HUES64 (cell line): ENCODE data around the gene AKAP13.
"Not testable (repeated sequence)": the region's sequence is repeated elsewhere in the genome, so short reads cannot be mapped to it uniquely, and the experiment has no call there.

ENCODE experiments used
- H3K27ac ChIP-seq: 2 replicates; pipeline ENCODE4 v1.7.0; 2013; ENCODE audit warnings: low read depth, low read length, inconsistent platforms
- H3K27me3 ChIP-seq: 2 replicates; pipeline ENCODE4 v1.6.1; 2013; ENCODE audit warnings: mild to moderate bottlenecking, low read length; ENCODE audit not compliant: insufficient read depth
- H3K36me3 ChIP-seq: 2 replicates; pipeline ENCODE4 v1.6.1; 2013; ENCODE audit warnings: mild to moderate bottlenecking, low read length; ENCODE audit not compliant: insufficient read depth
- H3K4me1 ChIP-seq: 2 replicates; pipeline ENCODE4 v1.6.1; 2013; ENCODE audit warnings: mild to moderate bottlenecking, low read length, moderate library complexity; ENCODE audit not compliant: insufficient read depth
- H3K4me3 ChIP-seq: 2 replicates; pipeline ENCODE4 v1.5.1; 2013; ENCODE audit warnings: mild to moderate bottlenecking, low read length, moderate library complexity
- H3K9ac ChIP-seq: 2 replicates; pipeline ENCODE4 v1.6.1; 2013; ENCODE audit warnings: mild to moderate bottlenecking, low read depth, low read length
- H3K9me3 ChIP-seq: 2 replicates; pipeline ENCODE4 v1.6.1; 2013; ENCODE audit warnings: low read depth, low read length; ENCODE audit not compliant: insufficient read depth
- WGBS: fragments of 150-250, 120-280 bp; methylation state at CpG from one replicate; pipeline ENCODE4 v1.1.7; 2013; ENCODE audit warnings: missing lambda C conversion rate; 5-methylcytosine and 5-hydroxymethylcytosine counted together

Gene AKAP13

DNA sequence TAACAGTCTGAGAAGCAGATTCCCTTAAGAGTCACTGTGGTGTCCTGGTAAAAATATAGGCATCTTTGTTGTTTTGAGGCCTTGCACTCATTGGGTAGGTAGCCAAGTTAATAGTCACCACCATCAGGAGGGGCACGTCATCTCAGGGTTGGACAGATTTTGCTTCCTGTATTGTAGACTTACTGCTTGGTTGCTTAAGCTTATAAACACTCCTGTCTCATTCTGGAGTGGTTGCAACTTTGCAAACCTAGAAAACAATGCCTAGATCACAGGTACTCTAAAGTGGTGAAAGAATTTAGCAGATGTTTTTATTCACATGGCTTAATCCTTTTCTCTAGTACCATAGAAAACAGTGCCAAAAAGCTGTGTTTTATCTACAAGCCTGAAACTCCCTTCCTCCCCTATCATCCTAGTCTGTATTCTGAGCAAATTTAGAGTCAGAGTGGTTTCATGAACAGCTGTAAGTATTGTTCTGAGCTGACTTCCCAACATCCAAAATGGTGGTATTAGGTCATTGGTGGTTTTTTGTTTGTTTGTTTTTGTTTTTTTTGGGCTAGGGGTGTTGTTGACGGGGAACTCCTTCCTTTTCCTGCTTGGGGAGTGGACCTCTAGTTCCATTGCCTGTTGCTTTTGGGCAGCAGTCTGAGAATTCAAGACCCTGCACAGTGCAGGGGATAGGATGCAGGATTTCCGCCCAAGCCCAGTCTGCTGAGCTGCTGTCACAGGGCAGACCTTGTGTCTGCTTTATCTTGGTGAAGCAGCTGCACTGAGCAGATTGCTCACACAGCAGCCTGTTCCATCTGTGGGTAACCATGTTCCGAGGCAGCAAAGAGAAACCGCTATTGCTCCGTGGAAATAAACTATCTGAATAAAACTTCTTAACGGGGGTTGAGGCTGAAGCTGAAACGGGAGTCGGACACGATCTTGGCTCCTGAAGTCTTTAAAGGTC is 202.0 kb downstream of the AKAP13 start:
- H3K4me1 ChIP-seq = peaks cover 4% of the 10 kb centered on the region; the same call in 1 of the 2 replicates
- no peaks in the 10 kb centered on the region for H3K27me3 ChIP-seq
- H3K9me3 ChIP-seq = no peaks in the 10 kb centered on the region
- peaks cover 53% of the 10 kb centered on the region for H3K36me3 ChIP-seq
- no peak overlapping the region for H3K27ac ChIP-seq
- no peak overlapping the region for H3K9ac ChIP-seq
- no peak overlapping the region for H3K4me3 ChIP-seq
- WGBS = 95% methylated on average over 10 of the region's 10 CpGs

DNA sequence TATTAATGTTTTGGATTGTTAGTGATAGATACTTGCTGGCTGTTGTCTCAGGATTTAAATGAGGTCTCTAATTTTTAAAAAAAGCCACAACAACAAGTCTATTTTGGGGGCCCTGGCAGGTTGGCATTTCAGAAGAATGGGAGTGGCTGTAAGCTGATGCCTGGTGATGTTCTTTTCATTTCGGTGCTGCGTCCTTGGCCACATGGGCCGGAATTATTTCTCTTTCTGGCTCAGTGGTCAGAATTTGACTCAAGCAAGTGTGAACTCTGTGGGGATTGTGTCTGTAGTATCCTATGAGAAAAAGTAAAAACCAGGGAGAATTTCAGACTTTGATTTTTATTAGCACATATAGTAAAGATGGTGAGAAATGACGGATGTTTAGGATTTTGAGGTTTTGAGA is 203.0 kb downstream of the AKAP13 start:
- 94% methylated on average over 4 of the region's 4 CpGs for WGBS
- Histone ChIP-seq H3K9me3 (no peaks in the 10 kb centered on the region), H3K4me3 (no peak overlapping the region), H3K9ac (no peak overlapping the region), H3K27me3 (no peaks in the 10 kb centered on the region), H3K27ac (no peak overlapping the region), H3K4me1 (peaks cover 11% of the 10 kb centered on the region), H3K36me3 (peaks cover 49% of the 10 kb centered on the region)

DNA sequence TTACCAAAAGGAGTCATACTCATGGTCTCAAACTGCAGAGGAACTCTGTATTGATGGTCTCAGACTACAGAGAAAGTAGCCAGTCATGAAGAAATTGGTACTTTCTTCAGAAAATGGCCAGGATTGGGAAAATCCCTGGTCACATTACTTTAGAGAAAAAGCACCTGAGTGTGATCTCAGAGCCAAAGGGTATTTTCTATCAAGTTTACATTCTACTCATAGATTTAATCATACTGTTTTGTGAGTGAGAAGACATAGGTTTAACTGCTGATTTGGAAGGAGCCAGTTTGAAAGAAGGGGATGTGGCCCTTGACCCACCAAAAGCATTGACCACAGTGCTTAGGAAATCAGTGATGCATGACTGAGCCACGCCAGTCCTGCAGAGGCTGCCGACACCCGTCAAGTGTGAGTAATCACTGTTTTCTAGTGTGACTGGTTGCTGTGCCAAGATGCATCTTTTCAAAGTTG is 203.6 kb downstream of the AKAP13 start:
- peaks cover 46% of the 10 kb centered on the region for H3K36me3 ChIP-seq
- no peak overlapping the region for H3K27ac ChIP-seq
- no peaks in the 10 kb centered on the region for H3K27me3 ChIP-seq
- no peaks in the 10 kb centered on the region for H3K9me3 ChIP-seq
- H3K9ac ChIP-seq = no peak overlapping the region
- WGBS = 78% methylated on average over 3 of the region's 3 CpGs
- no peak overlapping the region for H3K4me3 ChIP-seq
- peaks cover 16% of the 10 kb centered on the region for H3K4me1 ChIP-seq

DNA sequence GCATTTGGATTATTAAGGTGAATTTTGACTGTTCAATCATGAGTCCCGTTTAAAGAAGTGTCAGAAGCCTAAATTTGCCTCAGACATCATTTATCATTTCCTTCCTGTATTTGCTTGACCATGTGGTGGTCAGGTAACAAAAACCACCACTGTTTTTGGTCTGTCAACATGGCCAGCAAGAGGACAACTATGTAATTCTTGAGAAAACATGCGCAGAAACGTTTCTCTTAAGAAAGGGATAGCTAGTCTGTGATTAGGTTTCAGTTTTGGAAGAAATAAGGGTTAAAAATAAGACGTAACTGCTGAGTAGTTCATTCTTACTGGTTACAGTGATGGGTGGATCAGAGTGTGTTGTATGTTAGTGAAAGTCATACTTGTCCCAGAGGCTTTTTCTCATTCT is 204.5 kb downstream of the AKAP13 start:
- H3K4me3 ChIP-seq = no peak overlapping the region
- H3K9ac ChIP-seq = no peak overlapping the region
- H3K4me1 ChIP-seq = peaks cover 16% of the 10 kb centered on the region

DNA sequence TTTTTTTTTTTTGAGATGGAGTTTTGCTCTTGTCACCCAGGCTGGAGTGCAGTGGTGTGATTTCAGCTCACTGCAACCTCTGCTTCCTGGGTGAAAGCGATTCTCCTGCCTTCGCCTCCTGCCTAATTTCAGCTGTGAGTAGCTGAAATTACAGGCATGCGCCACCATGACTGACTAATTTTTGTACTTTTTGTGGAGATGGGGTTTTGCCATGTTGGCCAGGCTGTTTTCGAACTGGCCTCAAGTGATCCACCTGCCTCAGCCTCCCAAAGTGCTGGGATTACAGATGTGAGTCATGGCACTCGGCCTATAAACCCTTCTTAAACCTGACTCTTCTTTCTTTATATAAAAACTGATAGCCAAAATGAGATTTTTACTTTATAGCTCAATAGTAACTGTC is 205.8 kb downstream of the AKAP13 start:
- not testable (repeated sequence) for H3K9ac ChIP-seq
- 94% methylated on average over 5 of the region's 5 CpGs for WGBS

More for the DNA sequence above, 204.5 kb downstream of the AKAP13 start:
- 91% methylated on average over 3 of the region's 4 CpGs for WGBS
- Histone ChIP-seq H3K27ac (no peak overlapping the region), H3K36me3 (peaks cover 37% of the 10 kb centered on the region), H3K27me3 (no peaks in the 10 kb centered on the region), H3K9me3 (no peaks in the 10 kb centered on the region)

DNA sequence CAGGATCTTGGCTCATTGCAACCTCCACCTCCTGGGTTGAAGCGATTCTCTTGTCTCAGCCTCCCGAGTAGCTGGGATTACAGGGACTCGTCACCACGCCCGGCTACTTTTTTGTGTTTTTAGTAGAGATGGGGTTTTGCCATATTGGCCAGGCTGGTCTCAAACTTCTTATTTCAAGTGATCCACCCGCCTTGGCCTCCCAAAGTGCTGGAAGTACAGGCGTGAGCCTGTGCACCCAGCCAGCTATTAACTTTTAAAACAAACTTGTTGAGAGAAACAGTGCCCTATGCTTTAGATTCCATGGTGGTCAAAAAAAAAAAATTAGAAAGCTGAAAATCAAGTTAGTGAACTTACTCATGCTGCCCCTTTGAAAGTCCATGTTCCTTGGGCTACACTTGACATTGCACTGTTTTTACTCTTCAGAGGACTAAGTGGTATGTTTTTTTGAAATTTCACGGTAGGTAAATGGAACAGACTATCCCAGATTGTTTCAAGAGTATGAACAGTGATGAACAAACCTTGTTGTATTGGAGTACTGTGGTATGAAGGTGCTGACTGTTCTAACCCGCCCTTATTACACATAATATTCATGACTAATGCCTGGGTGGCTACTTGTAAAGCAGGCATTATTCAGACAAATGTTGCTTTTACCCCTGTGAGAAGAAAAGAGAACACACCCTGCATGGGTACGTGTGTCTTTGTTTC is 207.5 kb downstream of the AKAP13 start:
- H3K4me3 ChIP-seq = no peak overlapping the region
- H3K9me3 ChIP-seq = no peaks in the 10 kb centered on the region
- no peak overlapping the region for H3K27ac ChIP-seq
- WGBS = 92% methylated on average over 9 of the region's 10 CpGs
- no peak overlapping the region for H3K9ac ChIP-seq
- H3K36me3 ChIP-seq = peaks cover 12% of the 10 kb centered on the region
- peaks cover 14% of the 10 kb centered on the region for H3K4me1 ChIP-seq
- no peaks in the 10 kb centered on the region for H3K27me3 ChIP-seq

More for the DNA sequence above, 205.8 kb downstream of the AKAP13 start:
- not testable (repeated sequence) for H3K4me3 ChIP-seq, H3K9me3 ChIP-seq, H3K27ac ChIP-seq, H3K27me3 ChIP-seq
- Histone ChIP-seq H3K4me1 (peaks cover 16% of the 10 kb centered on the region), H3K36me3 (peaks cover 26% of the 10 kb centered on the region)

DNA sequence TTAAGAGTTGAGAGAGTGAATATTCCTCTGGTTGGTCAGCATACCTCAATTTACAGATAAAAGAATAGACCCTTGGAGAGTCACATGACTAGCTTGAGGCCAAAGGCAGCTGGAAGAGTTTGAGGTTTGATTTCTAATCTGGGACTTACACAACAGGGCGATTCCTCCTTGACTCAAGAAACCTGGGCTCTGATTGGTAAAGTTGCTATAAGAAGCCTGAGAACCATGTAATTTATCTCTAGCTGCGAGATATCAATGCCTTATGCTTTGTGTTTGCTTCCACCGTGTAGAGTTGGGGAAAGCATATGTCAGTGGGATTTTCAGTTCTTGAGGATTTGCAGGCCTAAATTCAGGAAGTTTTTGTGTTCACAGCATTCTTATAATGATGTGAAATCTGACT is 208.3 kb downstream of the AKAP13 start:
- H3K9ac ChIP-seq = no peak overlapping the region
- peaks cover 12% of the 10 kb centered on the region for H3K4me1 ChIP-seq
- H3K36me3 ChIP-seq = peaks cover 12% of the 10 kb centered on the region
- 85% methylated on average over 3 of the region's 3 CpGs for WGBS
- no peak overlapping the region for H3K27ac ChIP-seq
- H3K9me3 ChIP-seq = no peaks in the 10 kb centered on the region
- H3K4me3 ChIP-seq = no peak overlapping the region
- H3K27me3 ChIP-seq = no peaks in the 10 kb centered on the region

DNA sequence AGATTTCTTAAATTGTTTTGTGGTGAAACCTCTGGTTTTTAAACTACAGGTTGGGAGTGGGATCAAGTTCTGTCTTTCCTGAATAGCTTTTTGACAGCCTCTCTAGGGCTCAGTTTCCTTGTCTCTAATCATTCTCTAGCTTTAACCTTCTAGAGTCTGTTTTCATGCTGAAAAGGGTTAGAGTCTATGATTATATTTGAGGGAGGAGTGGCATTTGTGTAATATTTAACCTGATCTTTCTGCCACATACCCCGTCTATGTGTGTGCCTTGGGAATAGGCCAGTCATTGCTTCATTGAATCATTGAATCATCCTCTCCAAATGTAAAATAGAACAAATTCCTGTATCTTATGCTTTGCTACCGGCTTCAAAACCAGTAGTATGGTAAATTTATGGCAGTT is 209.4 kb downstream of the AKAP13 start:
- Histone ChIP-seq H3K9ac (no peak overlapping the region), H3K36me3 (peaks cover 12% of the 10 kb centered on the region), H3K4me3 (no peak overlapping the region), H3K4me1 (peaks cover 12% of the 10 kb centered on the region), H3K9me3 (no peaks in the 10 kb centered on the region), H3K27me3 (no peaks in the 10 kb centered on the region), H3K27ac (no peak overlapping the region)
- 100% methylated on average over 1 of the region's 2 CpGs for WGBS

DNA sequence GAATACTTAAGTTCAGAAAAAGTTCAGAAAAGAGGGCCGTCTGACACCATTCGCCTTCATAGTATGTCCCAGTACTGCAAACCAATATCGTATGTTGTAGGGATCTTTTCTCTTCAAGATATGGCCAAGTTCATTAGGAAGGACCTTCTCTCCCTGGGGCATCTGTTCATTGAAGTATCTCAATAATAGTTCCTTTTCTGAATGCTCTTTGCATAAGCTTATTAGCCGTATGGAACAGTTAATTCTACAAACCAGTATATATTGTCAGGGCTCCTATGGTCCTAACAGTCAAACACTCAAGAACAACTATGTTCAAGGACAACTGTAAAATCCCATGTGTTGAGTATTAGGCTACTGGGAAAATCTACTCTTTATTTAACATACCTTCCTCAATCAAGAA is 211.2 kb downstream of the AKAP13 start:
- peaks cover 12% of the 10 kb centered on the region for H3K4me1 ChIP-seq
- WGBS = 100% methylated on average over 4 of the region's 4 CpGs
- H3K27ac ChIP-seq = no peak overlapping the region
- peaks cover 14% of the 10 kb centered on the region for H3K36me3 ChIP-seq
- no peak overlapping the region for H3K9ac ChIP-seq
- no peaks in the 10 kb centered on the region for H3K9me3 ChIP-seq
- H3K27me3 ChIP-seq = no peaks in the 10 kb centered on the region
- no peak overlapping the region for H3K4me3 ChIP-seq

DNA sequence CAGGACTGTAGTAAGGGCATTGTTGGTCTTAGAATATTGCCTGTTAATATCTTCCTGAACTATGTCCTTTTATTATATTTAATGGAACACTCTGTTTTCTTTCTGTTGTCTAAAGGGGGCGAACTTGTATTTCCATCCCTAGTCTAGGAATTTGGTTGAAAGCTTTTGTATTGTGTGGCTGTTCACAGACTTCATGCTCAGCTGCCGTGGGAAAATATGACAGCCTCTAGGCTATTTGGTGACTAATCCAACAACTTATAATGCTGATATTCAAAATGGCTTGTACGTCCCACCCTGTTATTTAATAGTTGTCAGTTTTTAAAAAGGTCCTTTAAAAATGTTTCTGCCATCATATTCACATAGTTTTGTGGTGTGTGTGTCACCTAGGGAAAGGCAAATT is 211.7 kb downstream of the AKAP13 start:
- Histone ChIP-seq H3K9ac (no peak overlapping the region), H3K9me3 (no peaks in the 10 kb centered on the region), H3K27ac (no peak overlapping the region), H3K4me1 (peaks cover 12% of the 10 kb centered on the region), H3K27me3 (no peaks in the 10 kb centered on the region), H3K36me3 (peaks cover 10% of the 10 kb centered on the region; the same call in 1 of the 2 replicates), H3K4me3 (no peak overlapping the region)
- 93% methylated on average over 3 of the region's 3 CpGs for WGBS

DNA sequence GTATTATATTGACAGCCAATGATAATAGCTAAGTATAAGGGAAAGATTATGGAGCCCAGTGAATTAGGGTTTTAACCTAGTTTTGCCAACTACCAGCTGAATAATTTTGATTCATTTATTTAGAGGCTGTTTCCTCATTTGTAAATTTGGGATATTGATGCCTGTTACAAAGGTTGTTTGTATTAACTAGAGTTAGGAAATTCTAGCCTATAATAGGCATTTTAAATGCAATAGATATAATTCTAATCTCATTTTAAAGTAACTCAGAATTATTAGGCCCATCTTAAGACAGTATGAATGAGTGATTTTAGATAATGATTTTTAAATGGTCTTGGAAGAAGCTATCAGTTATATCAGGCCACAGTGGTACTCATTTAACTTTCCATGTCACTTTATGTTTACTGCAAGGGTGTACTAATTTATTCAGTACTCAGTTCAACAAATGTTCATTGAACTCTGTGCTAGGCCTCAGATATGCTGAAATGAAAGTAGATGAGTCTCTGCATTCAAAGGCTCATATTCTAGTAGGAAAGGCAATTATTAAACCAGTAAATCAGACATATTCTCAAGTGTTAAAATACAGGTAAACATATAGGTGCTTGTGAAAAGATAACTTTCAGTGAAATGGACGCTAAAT is 213.5 kb downstream of the AKAP13 start:
- H3K27ac ChIP-seq = no peak overlapping the region
- no peak overlapping the region for H3K4me3 ChIP-seq
- H3K27me3 ChIP-seq = no peaks in the 10 kb centered on the region
- WGBS = no CpG with 5 or more reads among the region's 1 CpG
- H3K9me3 ChIP-seq = no peaks in the 10 kb centered on the region
- H3K9ac ChIP-seq = no peak overlapping the region
- H3K36me3 ChIP-seq = 0 out of 2 replicates have a peak, but pooled peaks cover 8% of the 10 kb centered on the region
- no peaks in the 10 kb centered on the region; the same call in 1 of the 2 replicates for H3K4me1 ChIP-seq
